ENCODE results near the gene HSPA1L. TPM values are rescaled to one million over a fixed set of nuclear protein-coding genes. Genes with fewer than 3 reads are reported as not detected.

HSPA1L gene
- polyA plus RNA-seq, 1 donor (not counting 4 experiments of a cell fraction or from before 2014, with no cell fraction given): 0.60 TPM

DNA sequence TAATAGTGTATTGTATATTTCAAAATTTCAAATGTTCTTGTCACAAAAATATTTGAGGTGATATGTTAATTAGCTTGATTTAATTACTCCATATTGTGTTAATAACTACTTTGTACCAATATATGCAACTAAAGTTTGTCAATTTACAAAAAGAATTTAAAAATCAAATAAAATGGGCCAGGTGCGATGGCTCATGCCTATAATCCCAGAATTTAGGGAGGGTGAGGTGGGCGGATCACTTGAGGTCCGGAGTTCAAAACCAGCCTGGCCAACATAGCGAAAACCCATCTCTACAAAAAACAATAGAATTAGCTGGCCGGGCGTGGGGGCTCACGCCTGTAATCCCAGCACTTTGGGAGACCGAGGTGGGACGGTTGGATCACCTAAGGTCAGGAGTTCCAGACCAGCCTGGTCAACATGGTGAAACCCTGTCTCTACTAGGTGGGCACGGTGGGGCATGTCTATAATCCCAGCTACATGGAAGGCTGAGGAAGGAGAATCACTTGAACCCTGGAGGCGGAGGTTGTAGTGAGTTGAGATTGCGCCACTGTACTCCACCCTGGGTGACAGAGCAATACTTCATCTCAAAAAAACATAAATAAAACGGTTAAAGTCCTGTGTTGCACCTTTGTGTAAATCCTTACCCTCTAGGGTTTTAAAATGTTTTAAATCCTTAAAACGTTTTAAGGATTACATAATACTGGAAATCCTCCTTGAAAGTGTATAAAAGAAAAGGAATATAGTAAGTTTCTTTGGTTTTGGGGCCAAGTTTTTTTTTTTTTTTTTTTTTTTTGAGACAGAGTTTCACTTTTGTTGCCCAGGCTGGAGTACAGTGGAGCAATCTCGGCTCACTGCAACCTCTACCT, 16.5 kb upstream of the HSPA1L start:
- Histone ChIP-seq H3K9me1 (ENCODE audit: control insufficient read depth, extremely low read depth, insufficient read depth, low read length) (no peaks in the 10 kb centered on the region), H3K4me2 (ENCODE audit: control insufficient read depth, extremely low read depth, insufficient read depth, low read depth, low read length) (peak overlapping the region; percentile 84), H3K27me3 (ENCODE audit: control insufficient read depth, extremely low read depth, insufficient read depth, low read length) (no peaks in the 10 kb centered on the region), H4K20me1 (ENCODE audit: control insufficient read depth, extremely low read depth, insufficient read depth, low read length) (peaks cover 12% of the 10 kb centered on the region), H3K4me1 (ENCODE audit: control insufficient read depth, extremely low read depth, insufficient read depth, low read length) (peaks cover 12% of the 10 kb centered on the region), H3K9me3 (ENCODE audit: control insufficient read depth, low read depth, low read length) (no peaks in the 10 kb centered on the region), H3K9ac (ENCODE audit: control insufficient read depth, extremely low read depth, insufficient read depth, low read length) (peak overlapping the region; percentile 62), H3K4me3 (ENCODE audit: control insufficient read depth in 2 of 3, extremely low read depth in 1 of 3, insufficient read depth in 2 of 3, low read depth in 1 of 3, low read length in 3 of 3) (peak overlapping the region; percentile 51 to 89 (median 74)), H2AFZ (ENCODE audit: control insufficient read depth, low read length) (no peak overlapping the region), H3K36me3 (ENCODE audit: control insufficient read depth in 2 of 2, extremely low read depth in 1 of 2, insufficient read depth in 2 of 2, low read length in 2 of 2) (peaks cover 0 to 7% of the 10 kb centered on the region in 2 experiments), H3K79me2 (ENCODE audit: control insufficient read depth, insufficient read depth, low read length) (peaks cover 45% of the 10 kb centered on the region), H3K27ac (ENCODE audit: control insufficient read depth, insufficient read depth, low read length) (peak overlapping the region; percentile 0)
- DNase-seq (ENCODE audit: low read depth, low spot score) (no peak), FAIRE-seq (no peak)
- dilution Hi-C loops (cut with MboI; ENCODE audit: extremely low pct_ligation_motif_present, low sequenced_read_pairs): no loop called here
- TF ChIP-seq, protein P1, sequence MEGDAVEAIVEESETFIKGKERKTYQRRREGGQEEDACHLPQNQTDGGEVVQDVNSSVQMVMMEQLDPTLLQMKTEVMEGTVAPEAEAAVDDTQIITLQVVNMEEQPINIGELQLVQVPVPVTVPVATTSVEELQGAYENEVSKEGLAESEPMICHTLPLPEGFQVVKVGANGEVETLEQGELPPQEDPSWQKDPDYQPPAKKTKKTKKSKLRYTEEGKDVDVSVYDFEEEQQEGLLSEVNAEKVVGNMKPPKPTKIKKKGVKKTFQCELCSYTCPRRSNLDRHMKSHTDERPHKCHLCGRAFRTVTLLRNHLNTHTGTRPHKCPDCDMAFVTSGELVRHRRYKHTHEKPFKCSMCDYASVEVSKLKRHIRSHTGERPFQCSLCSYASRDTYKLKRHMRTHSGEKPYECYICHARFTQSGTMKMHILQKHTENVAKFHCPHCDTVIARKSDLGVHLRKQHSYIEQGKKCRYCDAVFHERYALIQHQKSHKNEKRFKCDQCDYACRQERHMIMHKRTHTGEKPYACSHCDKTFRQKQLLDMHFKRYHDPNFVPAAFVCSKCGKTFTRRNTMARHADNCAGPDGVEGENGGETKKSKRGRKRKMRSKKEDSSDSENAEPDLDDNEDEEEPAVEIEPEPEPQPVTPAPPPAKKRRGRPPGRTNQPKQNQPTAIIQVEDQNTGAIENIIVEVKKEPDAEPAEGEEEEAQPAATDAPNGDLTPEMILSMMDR (optimal IDR thresholded peaks at IDR 0.05 in 1 of 3, IDR thresholded peaks at IDR 0.05 in 1 of 3, conservative IDR thresholded peaks at IDR 0.05 in 1 of 3; ENCODE audit: extremely low read depth in 1 of 3, insufficient read depth in 2 of 3, low read length in 3 of 3): no peak
- TF ChIP-seq EZH2 (IDR thresholded peaks at IDR 0.05; ENCODE audit: low read length): no peak

DNA sequence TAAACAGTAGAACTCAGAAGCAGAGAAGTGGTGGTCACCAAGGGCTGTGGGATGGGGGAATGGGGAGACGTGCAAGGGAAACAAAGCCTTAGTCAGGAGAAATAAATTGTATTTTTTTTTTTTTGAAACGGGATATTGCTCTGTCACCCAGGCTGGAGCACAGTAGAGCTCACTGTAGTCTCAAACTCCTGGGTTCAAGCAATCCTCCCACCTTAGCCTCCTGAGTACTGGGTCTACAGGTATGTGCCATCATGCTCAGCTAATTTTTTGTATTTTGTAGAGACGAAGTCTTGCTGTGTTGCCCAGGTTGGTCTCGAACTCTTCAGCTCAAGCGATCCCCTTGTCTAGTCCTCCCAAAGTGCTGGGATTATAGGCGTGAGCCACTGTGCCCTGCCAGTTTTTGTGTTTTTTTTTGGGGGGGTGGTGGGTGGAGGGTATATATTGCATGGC, 15.8 kb upstream of the HSPA1L start:
- peak overlapping the region; percentile 50 for H3K27ac ChIP-seq (ENCODE audit: control insufficient read depth, insufficient read depth, low read length)
- FAIRE-seq (no peak), DNase-seq (ENCODE audit: low read depth, low spot score) (no peak)
- H3K9me1 ChIP-seq (ENCODE audit: control insufficient read depth, extremely low read depth, insufficient read depth, low read length): no peaks in the 10 kb centered on the region
- peaks cover 18% of the 10 kb centered on the region for H3K4me1 ChIP-seq (ENCODE audit: control insufficient read depth, extremely low read depth, insufficient read depth, low read length)
- TF ChIP-seq EZH2 (IDR thresholded peaks at IDR 0.05; ENCODE audit: low read length): no peak
- TF ChIP-seq, protein P1 (optimal IDR thresholded peaks at IDR 0.05 in 1 of 3, IDR thresholded peaks at IDR 0.05 in 1 of 3, conservative IDR thresholded peaks at IDR 0.05 in 1 of 3; ENCODE audit: extremely low read depth in 1 of 3, insufficient read depth in 2 of 3, low read length in 3 of 3): no peak
- dilution Hi-C loops (cut with MboI; ENCODE audit: extremely low pct_ligation_motif_present, low sequenced_read_pairs): no loop called here
- no peaks in the 10 kb centered on the region for H3K27me3 ChIP-seq (ENCODE audit: control insufficient read depth, extremely low read depth, insufficient read depth, low read length)
- peak overlapping the region; percentile 74 to 97 (median 89) for H3K4me3 ChIP-seq (ENCODE audit: control insufficient read depth in 2 of 3, extremely low read depth in 1 of 3, insufficient read depth in 2 of 3, low read depth in 1 of 3, low read length in 3 of 3)
- peaks cover 0 to under 1% of the 10 kb centered on the region in 2 experiments for H3K36me3 ChIP-seq (ENCODE audit: control insufficient read depth in 2 of 2, extremely low read depth in 1 of 2, insufficient read depth in 2 of 2, low read length in 2 of 2)
- no peaks in the 10 kb centered on the region for H3K9me3 ChIP-seq (ENCODE audit: control insufficient read depth, low read depth, low read length)
- peak overlapping the region; percentile 62 for H3K9ac ChIP-seq (ENCODE audit: control insufficient read depth, extremely low read depth, insufficient read depth, low read length)
- peak overlapping the region; percentile 84 for H3K4me2 ChIP-seq (ENCODE audit: control insufficient read depth, extremely low read depth, insufficient read depth, low read depth, low read length)
- H2AFZ ChIP-seq (ENCODE audit: control insufficient read depth, low read length): no peak overlapping the region
- peaks cover 38% of the 10 kb centered on the region for H3K79me2 ChIP-seq (ENCODE audit: control insufficient read depth, insufficient read depth, low read length)
- H4K20me1 ChIP-seq (ENCODE audit: control insufficient read depth, extremely low read depth, insufficient read depth, low read length): peaks cover 5% of the 10 kb centered on the region
